Activated CD4-positive, alpha-beta T cell treated with anti-CD3 and anti-CD28 coated beads, Interleukin-2, amount 10 ng/mL, durations not matched to agents 7 days and 5 days (primary cell): ENCODE results near the gene ZNF579. TPM values are rescaled to one million over a fixed set of nuclear protein-coding genes. Genes with fewer than 3 reads are reported as not detected.

Source experiments
- CTCF ChIA-PET: fragments of 350-600 bp; sonication (Branson Sonifier 250); formaldehyde crosslinking; loops from one replicate; lab custom pipeline; 2021; ENCODE audit warnings: antibody characterized with exemption; lab: Charles Lee
- POLR2A ChIA-PET: fragments of 350-600 bp; sonication (Branson Sonifier 250); formaldehyde crosslinking; loops from one replicate; lab custom pipeline; 2021; ENCODE audit warnings: antibody characterized with exemption; lab: Charles Lee
- DNase-seq: peaks from one replicate; pipeline ENCODE4 v3.0.0-alpha.2; 2020
- H3K27ac Mint-ChIP-seq: one replicate; pipeline ENCODE4 v1.8.0; 2021; ENCODE audit warnings: mild to moderate bottlenecking, moderate library complexity, mixed read lengths
- H3K27me3 Mint-ChIP-seq: one replicate; pipeline ENCODE4 v1.8.0; 2021; ENCODE audit warnings: mixed read lengths
- H3K36me3 Mint-ChIP-seq: one replicate; pipeline ENCODE4 v1.8.0; 2021; ENCODE audit warnings: low read depth, mixed read lengths
- H3K4me1 Mint-ChIP-seq: one replicate; pipeline ENCODE4 v1.8.0; 2021; ENCODE audit warnings: mixed read lengths
- H3K4me3 Mint-ChIP-seq: one replicate; pipeline ENCODE4 v1.8.0; 2021; ENCODE audit warnings: mild to moderate bottlenecking, moderate library complexity, mixed read lengths
- H3K9me3 Mint-ChIP-seq: one replicate; pipeline ENCODE4 v1.8.0; 2021; ENCODE audit warnings: mixed read lengths
- total RNA-seq, 2 experiments: library from RNA; stranded (reverse); gene quantifications; one replicate each; pipeline ENCODE4 v1.2.3, GENCODE V29; 2021

ZNF579 gene
- total RNA-seq, 2 experiments from 2014 or later = 7.0 to 8.0 TPM

DNA sequence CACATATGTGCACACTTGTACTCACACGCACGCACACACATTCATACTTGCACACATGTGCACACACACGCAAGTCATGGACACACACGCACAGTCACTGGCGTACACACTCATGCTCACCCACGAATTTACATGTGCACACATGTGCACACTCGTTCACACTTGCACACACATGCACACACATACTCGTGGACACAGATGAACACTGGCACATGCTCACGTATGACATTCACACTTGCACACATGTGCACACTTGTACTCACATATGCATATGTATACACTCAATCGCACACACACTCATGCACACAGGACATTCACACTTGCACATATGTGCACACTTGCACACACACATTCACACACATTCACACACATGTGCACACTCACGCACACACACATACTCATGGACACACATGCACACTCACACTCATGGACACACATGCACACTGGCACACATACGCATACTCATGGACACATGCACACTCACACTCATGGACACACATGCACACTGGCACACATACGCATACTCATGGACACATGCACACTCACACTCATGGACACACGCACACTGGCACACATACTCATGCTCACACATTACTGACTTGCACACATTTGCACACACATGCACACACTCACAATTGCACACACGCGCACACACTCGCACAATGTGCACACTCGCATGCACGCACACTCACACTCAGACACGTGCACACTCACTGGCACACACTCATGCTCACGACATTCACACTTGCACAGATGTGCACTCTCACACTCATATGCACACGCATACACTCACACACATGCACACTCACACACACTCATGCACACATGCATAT lies 53.2 kb downstream of the ZNF579 start:
- Mint-ChIP-seq H3K9me3 (no peaks in the 10 kb centered on the region), H3K4me3 (no peak overlapping the region), H3K27me3 (no peaks in the 10 kb centered on the region), H3K36me3 (no peaks in the 10 kb centered on the region), H3K4me1 (no peaks in the 10 kb centered on the region), H3K27ac (no peak overlapping the region)
- no peak for DNase-seq
- ChIA-PET CTCF (no interaction called here), POLR2A (no interaction called here)

Other genes with a start within 250 kb of the ZNF579 start
- gene KMT5C, start 241.0 kb downstream of the ZNF579 start, total RNA-seq = 10 to 100 TPM; 21.7 to 28.3 TPM
- gene COX6B2, start 226.1 kb downstream of the ZNF579 start, total RNA-seq = not detected
- not detected for gene GARIN5B, start 217.6 kb downstream of the ZNF579 start, total RNA-seq
- gene IL11, start 210.4 kb downstream of the ZNF579 start, total RNA-seq = under 1 TPM; 0.27 TPM
- gene TMEM190, start 204.0 kb downstream of the ZNF579 start, total RNA-seq = not detected
- gene TMEM238, start 196.6 kb downstream of the ZNF579 start, total RNA-seq = 10 to 100 TPM; 20.6 to 29.8 TPM
- 1,000 to 10,000 TPM; 3,109 to 3,457 TPM for gene RPL28, start 194.9 kb downstream of the ZNF579 start, total RNA-seq
- 100 to 1,000 TPM; 238 to 255 TPM for gene UBE2S, start 173.1 kb downstream of the ZNF579 start, total RNA-seq
- gene SHISA7, start 137.5 kb downstream of the ZNF579 start, total RNA-seq = not detected
- 10 to 100 TPM; 18.9 to 20.7 TPM for gene ISOC2, start 119.2 kb downstream of the ZNF579 start, total RNA-seq
- not detected for gene C19orf85, start 116.1 kb downstream of the ZNF579 start, total RNA-seq
- 1 to 10 TPM; 7.3 to 9.7 TPM for gene ZNF628, start 104.2 kb downstream of the ZNF579 start, total RNA-seq
- 10 to 100 TPM; 11.7 TPM for gene NAT14, start 95.7 kb downstream of the ZNF579 start, total RNA-seq
- under 1 TPM; 0.42 to 0.98 TPM for gene SSC5D, start 92.4 kb downstream of the ZNF579 start, total RNA-seq
- gene SBK2, start 43.7 kb downstream of the ZNF579 start, total RNA-seq = not detected
- not detected for gene SBK3, start 35.3 kb downstream of the ZNF579 start, total RNA-seq
- 10 to 100 TPM; 15.3 to 16.9 TPM for gene FIZ1, start 18.7 kb upstream of the ZNF579 start, total RNA-seq
- gene ZNF524, start 19.4 kb upstream of the ZNF579 start, total RNA-seq = 10 to 100 TPM; 31.2 to 32.9 TPM
- gene ZNF865, start 24.8 kb upstream of the ZNF579 start, total RNA-seq = 10 to 100 TPM; 14.2 TPM
- 1 to 10 TPM; 4.3 to 5.8 TPM for gene ZNF784, start 43.7 kb upstream of the ZNF579 start, total RNA-seq
- gene ZNF580, start 60.2 kb upstream of the ZNF579 start, total RNA-seq = 10 to 100 TPM; 44.6 to 45.9 TPM
- gene ZNF581, start 62.8 kb upstream of the ZNF579 start, total RNA-seq = 10 to 100 TPM; 24.1 to 25.5 TPM
- gene CCDC106, start 67.4 kb upstream of the ZNF579 start, total RNA-seq = 1 to 10 TPM; 8.3 to 8.8 TPM
- gene U2AF2, start 74.2 kb upstream of the ZNF579 start, total RNA-seq = 100 to 1,000 TPM; 239 to 281 TPM
- 10 to 100 TPM; 50.8 to 64.2 TPM for gene EPN1, start 94.4 kb upstream of the ZNF579 start, total RNA-seq
- not detected for gene NLRP9, start 157.6 kb upstream of the ZNF579 start, total RNA-seq
- gene RFPL4A, start 178.2 kb upstream of the ZNF579 start, total RNA-seq = not detected
- not detected for gene RFPL4AL1, start 188.3 kb upstream of the ZNF579 start, total RNA-seq